NOMO-1 treated with DMSO at 0.1 percent for 48 hours (cell line): Measurements from ENCODE around the gene NAPSA.

Source experiments
- DNase-seq: peaks from one replicate; lab custom pipeline; 2025; ENCODE audit not compliant: unreplicated experiment; lab: John Stamatoyannopoulos, UW

NAPSA gene

GRCh38 chr19:50318438-50318837 lies 47.0 kb downstream of the NAPSA start:
- DNase-seq: no peak

- DNase-seq: no peak
Observed at GRCh38 chr19:50317115-50317514, 48.3 kb downstream of the NAPSA start.

- DNase-seq: no peak
Observed at GRCh38 chr19:50315773-50316448, 49.5 kb downstream of the NAPSA start.

DNA sequence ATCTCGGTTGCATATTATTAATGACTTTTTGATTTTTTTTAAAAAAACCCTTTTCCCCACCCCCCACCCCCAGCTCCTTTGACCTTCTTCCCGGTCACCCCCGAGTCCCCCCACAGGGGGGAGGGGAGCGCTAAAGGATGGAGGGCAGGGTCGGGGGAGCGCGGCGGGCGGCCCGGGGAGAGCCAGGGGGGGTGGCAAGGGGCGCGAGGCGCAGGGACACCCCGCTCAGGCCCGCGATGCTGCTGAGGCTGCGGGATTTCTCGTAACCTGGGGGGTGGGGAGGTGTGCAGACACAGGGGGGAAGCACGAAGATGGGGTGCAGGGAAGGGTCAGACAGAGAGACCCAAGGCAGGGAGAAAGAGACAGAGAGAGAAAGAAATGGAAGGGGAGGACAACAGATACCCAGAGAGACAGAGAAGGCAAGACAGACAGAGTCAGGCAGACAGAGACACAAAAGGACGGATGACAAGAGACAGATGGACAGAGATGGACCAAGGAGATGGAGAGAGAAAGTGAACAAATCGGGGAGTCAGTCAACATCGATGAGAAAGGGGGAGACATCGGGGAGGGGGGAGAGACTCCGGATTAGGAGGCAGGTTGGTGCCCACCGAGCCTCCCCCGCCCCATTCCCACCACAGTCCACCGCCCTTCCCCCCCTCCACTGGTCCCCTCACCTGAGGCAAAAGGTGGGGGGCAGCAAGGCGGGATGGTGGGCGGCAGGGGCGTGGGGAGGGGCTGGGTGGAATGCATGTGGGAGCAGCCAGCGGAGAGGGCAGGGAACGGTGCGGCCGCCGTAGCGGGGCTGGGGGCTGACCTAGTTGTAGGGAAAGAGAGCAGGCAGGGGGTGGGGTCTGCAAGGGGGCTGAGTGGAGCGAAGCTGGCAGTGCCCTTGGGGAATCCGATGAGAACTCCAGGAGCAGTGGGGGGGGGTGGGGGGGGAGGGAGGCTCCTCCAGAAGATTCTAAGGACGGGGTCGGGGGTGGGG lies 50.4 kb downstream of the NAPSA start:
- DNase-seq: no peak

- DNase-seq: no peak
Observed at GRCh38 chr19:50313812-50314536, 51.5 kb downstream of the NAPSA start.

GRCh38 chr19:50312967-50313811 lies 52.2 kb downstream of the NAPSA start:
- DNase-seq: no peak

GRCh38 chr19:50311723-50312635 lies 53.5 kb downstream of the NAPSA start:
- DNase-seq: no peak

DNA sequence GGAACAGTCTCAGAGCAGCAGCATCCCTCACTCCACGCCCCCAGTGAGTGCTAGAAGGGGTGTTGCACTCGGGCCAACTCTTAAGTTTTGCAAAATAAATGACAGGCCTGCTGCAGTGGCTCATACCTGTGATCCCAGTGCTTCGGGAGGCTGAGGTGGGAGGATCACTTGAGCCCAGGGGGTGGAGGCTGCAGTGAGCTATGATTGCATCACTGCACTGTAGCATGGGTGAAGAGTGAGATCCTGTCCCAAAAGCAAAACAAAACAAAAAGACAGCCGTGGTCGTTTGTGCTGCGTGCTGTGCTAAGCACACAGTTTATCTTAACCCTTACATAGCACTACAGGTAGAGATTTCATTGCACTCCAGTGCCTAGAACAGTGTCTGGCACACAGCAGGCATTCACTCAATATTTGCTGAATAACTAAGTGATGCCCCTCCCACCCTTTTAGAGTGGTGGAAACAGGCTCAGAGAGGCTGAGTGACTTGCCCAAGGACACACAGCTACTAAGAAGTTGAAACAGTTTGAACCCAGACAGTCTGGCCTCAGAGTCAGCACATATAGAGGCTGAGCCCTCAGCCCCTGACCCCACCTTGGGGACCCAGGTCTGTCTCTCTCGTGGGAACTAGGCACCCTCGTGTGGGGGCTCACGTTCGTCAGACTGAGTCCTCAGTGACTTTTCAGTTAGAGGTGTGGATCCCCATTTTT lies 54.5 kb downstream of the NAPSA start:
- DNase-seq: no peak

DNA sequence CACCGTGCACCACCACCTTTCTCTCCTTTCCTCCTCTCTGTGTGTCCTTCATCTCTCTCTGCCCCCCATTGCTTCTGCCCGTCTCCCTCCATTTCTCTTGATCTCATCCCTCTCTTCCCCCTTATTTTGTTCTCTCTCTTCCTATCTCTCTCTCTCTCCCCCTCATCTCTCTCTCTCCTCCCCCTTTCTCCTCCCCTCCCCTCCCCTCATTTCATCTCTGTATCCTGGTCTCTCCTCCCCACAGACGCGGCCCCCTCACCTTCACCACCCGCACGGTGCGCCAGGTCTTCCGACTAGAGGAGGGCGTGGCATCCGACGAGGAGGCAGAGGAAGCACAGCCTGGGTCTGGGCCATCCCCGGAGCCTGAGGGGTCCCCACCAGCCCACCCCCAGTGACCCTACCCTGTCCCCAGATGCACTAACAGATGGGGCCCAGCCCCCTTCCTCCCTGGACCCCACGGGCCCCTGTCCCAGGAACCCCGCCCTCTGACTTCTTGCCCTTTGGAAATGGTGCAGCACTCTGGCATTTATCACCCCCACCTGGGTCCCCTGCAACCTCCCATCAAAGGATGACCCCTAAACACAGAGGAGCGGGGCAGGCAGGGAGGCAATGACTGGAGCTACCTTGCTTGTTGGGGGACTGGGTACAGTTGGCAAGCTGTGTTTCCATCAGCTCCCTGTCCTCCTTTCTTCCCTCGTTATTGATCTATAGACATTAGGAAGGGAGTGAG lies 55.9 kb downstream of the NAPSA start:
- DNase-seq: no peak

- no peak for DNase-seq
Observed at GRCh38 chr19:50308991-50309390, 56.4 kb downstream of the NAPSA start.
